ENCODE data around the gene TECRL.

The TECRL gene

GRCh38 chr4:64327237-64327636, 82.0 kb downstream of the TECRL start:
- Histone ChIP-seq H3K27ac (ENCODE audit: low read depth, low read length, poor library complexity, severe bottlenecking) (no peak overlapping the region), H3K9me2 (ENCODE audit: low read depth, low read length) (no peaks in the 10 kb centered on the region), H3F3A (ENCODE audit: insufficient read depth, low read length) (no peaks in the 10 kb centered on the region), H3K4me3 (ENCODE audit: low read depth, low read length, poor library complexity, severe bottlenecking) (no peak overlapping the region), H3K27me3 (ENCODE audit: insufficient read depth, low read length) (no peaks in the 10 kb centered on the region), H3K9ac (ENCODE audit: low read length) (no peak overlapping the region), H3K79me2 (ENCODE audit: insufficient read depth, low read length) (no peaks in the 10 kb centered on the region), H3K36me3 (ENCODE audit: insufficient read depth, low read length) (no peaks in the 10 kb centered on the region), H3K4me1 (ENCODE audit: insufficient read depth, low read length, severe bottlenecking) (no peaks in the 10 kb centered on the region), H3K4me2 (ENCODE audit: low read length) (no peak overlapping the region), H4K20me1 (ENCODE audit: insufficient read depth, low read length) (no peaks in the 10 kb centered on the region), H2AFZ (ENCODE audit: low read length) (no peak overlapping the region), H3K9me3 (ENCODE audit: low read length) (no peaks in the 10 kb centered on the region)
- TF ChIP-seq CTCF (IDR thresholded peaks at IDR 0.05; ENCODE audit: low read length) (no peak), EZH2 (IDR thresholded peaks at IDR 0.05; ENCODE audit: borderline replicate concordance, low read length) (no peak)

GRCh38 chr4:64326507-64326906, 82.7 kb downstream of the TECRL start:
- no peak overlapping the region for H3K4me3 ChIP-seq (ENCODE audit: low read depth, low read length, poor library complexity, severe bottlenecking)
- H3K9ac ChIP-seq (ENCODE audit: low read length): no peak overlapping the region
- H3K27me3 ChIP-seq (ENCODE audit: insufficient read depth, low read length): no peaks in the 10 kb centered on the region
- H3K4me1 ChIP-seq (ENCODE audit: insufficient read depth, low read length, severe bottlenecking): no peaks in the 10 kb centered on the region
- H3K9me2 ChIP-seq (ENCODE audit: low read depth, low read length): no peaks in the 10 kb centered on the region
- no peaks in the 10 kb centered on the region for H4K20me1 ChIP-seq (ENCODE audit: insufficient read depth, low read length)
- H3F3A ChIP-seq (ENCODE audit: insufficient read depth, low read length): no peaks in the 10 kb centered on the region
- H3K4me2 ChIP-seq (ENCODE audit: low read length): no peak overlapping the region
- no peaks in the 10 kb centered on the region for H3K79me2 ChIP-seq (ENCODE audit: insufficient read depth, low read length)
- no peak overlapping the region for H3K27ac ChIP-seq (ENCODE audit: low read depth, low read length, poor library complexity, severe bottlenecking)
- H3K36me3 ChIP-seq (ENCODE audit: insufficient read depth, low read length): no peaks in the 10 kb centered on the region
- TF ChIP-seq CTCF (IDR thresholded peaks at IDR 0.05; ENCODE audit: low read length): no peak
- no peak for TF ChIP-seq EZH2 (IDR thresholded peaks at IDR 0.05; ENCODE audit: borderline replicate concordance, low read length)
- no peak overlapping the region for H2AFZ ChIP-seq (ENCODE audit: low read length)
- no peaks in the 10 kb centered on the region for H3K9me3 ChIP-seq (ENCODE audit: low read length)

GRCh38 chr4:64306255-64306565, 103.0 kb downstream of the TECRL start:
- no peaks in the 10 kb centered on the region for H3K27me3 ChIP-seq (ENCODE audit: insufficient read depth, low read length)
- H3K9me2 ChIP-seq (ENCODE audit: low read depth, low read length): no peaks in the 10 kb centered on the region
- H3K79me2 ChIP-seq (ENCODE audit: insufficient read depth, low read length): no peaks in the 10 kb centered on the region
- H3K27ac ChIP-seq (ENCODE audit: low read depth, low read length, poor library complexity, severe bottlenecking): no peak overlapping the region
- H4K20me1 ChIP-seq (ENCODE audit: insufficient read depth, low read length): no peaks in the 10 kb centered on the region
- no peak overlapping the region for H3K4me2 ChIP-seq (ENCODE audit: low read length)
- H3K9me3 ChIP-seq (ENCODE audit: low read length): no peaks in the 10 kb centered on the region
- no peak overlapping the region for H3K9ac ChIP-seq (ENCODE audit: low read length)
- no peaks in the 10 kb centered on the region for H3K4me1 ChIP-seq (ENCODE audit: insufficient read depth, low read length, severe bottlenecking)
- H3K36me3 ChIP-seq (ENCODE audit: insufficient read depth, low read length): no peaks in the 10 kb centered on the region
- no peaks in the 10 kb centered on the region for H3F3A ChIP-seq (ENCODE audit: insufficient read depth, low read length)
- no peak overlapping the region for H3K4me3 ChIP-seq (ENCODE audit: low read depth, low read length, poor library complexity, severe bottlenecking)
- H2AFZ ChIP-seq (ENCODE audit: low read length): no peak overlapping the region
- TF ChIP-seq EZH2 (IDR thresholded peaks at IDR 0.05; ENCODE audit: borderline replicate concordance, low read length) (no peak), CTCF (IDR thresholded peaks at IDR 0.05; ENCODE audit: low read length) (no peak)
